Thyroid gland (tissue), 4 donors: ENCODE data around the gene NACC1. TPM values are rescaled to one million over a fixed set of nuclear protein-coding genes. Genes with fewer than 3 reads are reported as not detected.
A peak's percentile ranks its signal among the peaks of the same experiment; 100 is the strongest.

Experiments used
- DNase-seq, 2 donors: peaks; one replicate each; pipeline ENCODE4 v3.0.0-alpha.2; 2019
- H3K27ac ChIP-seq, 3 donors: fragments of 200-600 bp; sonication (generic); 1 replicate in 2 of 3; 2 replicates in 1 of 3; pipeline ENCODE4 v1.5.1; 2016 to 2019; ENCODE audit warnings: mild to moderate bottlenecking in 1 of 3, moderate library complexity in 1 of 3
- H3K27me3 ChIP-seq: fragments of 200-600 bp; sonication (generic); one replicate; pipeline ENCODE4 v1.5.1; 2019
- H3K36me3 ChIP-seq, 2 donors: fragments of 200-600 bp; sonication (generic); one replicate each; pipeline ENCODE4 v1.5.1; 2016 to 2019
- H3K4me1 ChIP-seq, 2 donors: fragments of 200-600 bp; sonication (generic); one replicate each; pipeline ENCODE4 v1.5.1; 2017 to 2019
- H3K4me3 ChIP-seq, 3 donors: fragments of 200-600 bp; sonication (generic); replicated peaks in 1 of 3; 1 replicate in 2 of 3; 2 replicates in 1 of 3; pipeline ENCODE4 v1.5.1; 2016; ENCODE audit warnings: mild to moderate bottlenecking in 1 of 3
- H3K9me3 ChIP-seq: fragments of 200-600 bp; sonication (generic); one replicate; pipeline ENCODE4 v1.5.1; 2017
- POLR2A ChIP-seq, 2 donors: fragments of 450-650 bp; IDR thresholded peaks; one replicate each; pipeline ENCODE4 v1.6.1; 2017; ENCODE audit warnings: antibody characterized with exemption in 2 of 2, mild to moderate bottlenecking in 2 of 2, moderate library complexity in 1 of 2
- WGBS, 2 donors: methylation state at CpG; one replicate each; pipeline ENCODE4 v1.1.5; 2017; 5-methylcytosine and 5-hydroxymethylcytosine counted together
- intact Hi-C: fragments of 100-400 bp; cut with DNase I; formaldehyde crosslinking; loops from one replicate; pipeline ENCODE4 v1.15.1; 2023
- total RNA-seq, 4 donors: library from RNA; depleted of rRNA; stranded (reverse); fragments of >200 nt; gene quantifications; one replicate each; pipeline ENCODE4 v1.2.3, GENCODE V29; 2016
- TF ChIP-seq, protein P1 (sequence below), 6 experiments: fragments of 200-600 bp in 3 of 6; fragments of 450-650 bp in 3 of 6; sonication (generic) in 3 of 6; IDR thresholded peaks; one replicate each; pipeline ENCODE4 v1.5.1; 2016 to 2019; ENCODE audit warnings: antibody characterized with exemption in 6 of 6, mild to moderate bottlenecking in 2 of 6, inconsistent platforms in 1 of 6, moderate library complexity in 1 of 6

Gene NACC1
- total RNA-seq, 4 donors from 2014 or later, result 16.9 to 67.7 (median 43.0) TPM

DNA sequence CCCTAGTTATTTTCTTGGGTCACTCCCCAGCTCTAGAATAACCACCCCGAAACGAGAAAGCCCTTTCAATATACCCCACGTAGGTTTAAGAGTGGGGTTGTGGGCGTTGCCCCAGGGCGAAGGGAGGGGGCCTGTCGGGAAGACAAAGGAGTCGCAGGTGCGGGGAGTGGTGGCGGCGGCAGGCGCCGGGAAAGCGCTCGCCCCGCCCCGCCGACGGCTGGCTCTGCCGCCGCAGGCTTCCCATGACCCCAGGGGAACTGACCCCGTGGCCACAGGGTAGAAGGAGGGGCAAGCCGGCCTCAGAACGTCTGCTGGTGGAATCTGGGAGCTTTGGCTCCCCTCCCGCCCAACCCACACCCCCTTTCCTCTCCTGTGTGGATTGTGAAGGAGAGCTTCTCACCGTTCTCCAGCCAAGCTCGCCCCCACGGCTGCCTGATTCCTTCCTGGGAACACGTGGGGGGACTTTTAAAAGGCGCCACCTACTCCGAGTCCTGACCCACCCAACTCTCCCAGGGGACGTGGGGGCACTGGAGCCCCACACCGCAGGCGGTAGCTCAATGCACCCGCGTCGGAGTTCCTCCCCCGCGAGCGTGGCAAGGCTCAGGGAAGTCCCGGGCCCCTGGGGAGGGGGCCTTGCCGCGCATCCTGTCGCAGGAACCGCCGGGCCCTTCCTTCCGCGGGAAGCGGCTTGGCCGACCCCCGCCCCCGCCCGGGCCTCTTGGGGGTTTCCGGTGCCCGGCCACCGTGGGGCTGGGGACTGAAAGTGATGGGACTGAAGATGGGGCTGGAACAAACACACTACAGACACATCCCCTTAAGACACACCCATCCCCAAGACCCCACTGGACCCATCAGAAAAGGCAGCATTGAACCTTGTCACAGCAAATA, 37.7 kb downstream of the NACC1 start:
- Histone ChIP-seq H3K27me3 (no peaks in the 10 kb centered on the region), H3K36me3 (peaks cover 0 to 11% of the 10 kb centered on the region in 2 donors), H3K4me1 (peaks cover 12 to 15% of the 10 kb centered on the region in 2 donors), H3K27ac (peak overlapping the region; percentile 95 to 100 (median 99)), H3K9me3 (no peaks in the 10 kb centered on the region), H3K4me3 (peak overlapping the region in 2 of 3 donors; percentile 2 to 96)
- WGBS, 2 donors, result 0 to 7% methylated on average over 5 to 39 of the region's 55 CpGs
- intact Hi-C loops, result no loop called here
- peak; percentile 86 to 91 for DNase-seq
- TF ChIP-seq, protein P1, sequence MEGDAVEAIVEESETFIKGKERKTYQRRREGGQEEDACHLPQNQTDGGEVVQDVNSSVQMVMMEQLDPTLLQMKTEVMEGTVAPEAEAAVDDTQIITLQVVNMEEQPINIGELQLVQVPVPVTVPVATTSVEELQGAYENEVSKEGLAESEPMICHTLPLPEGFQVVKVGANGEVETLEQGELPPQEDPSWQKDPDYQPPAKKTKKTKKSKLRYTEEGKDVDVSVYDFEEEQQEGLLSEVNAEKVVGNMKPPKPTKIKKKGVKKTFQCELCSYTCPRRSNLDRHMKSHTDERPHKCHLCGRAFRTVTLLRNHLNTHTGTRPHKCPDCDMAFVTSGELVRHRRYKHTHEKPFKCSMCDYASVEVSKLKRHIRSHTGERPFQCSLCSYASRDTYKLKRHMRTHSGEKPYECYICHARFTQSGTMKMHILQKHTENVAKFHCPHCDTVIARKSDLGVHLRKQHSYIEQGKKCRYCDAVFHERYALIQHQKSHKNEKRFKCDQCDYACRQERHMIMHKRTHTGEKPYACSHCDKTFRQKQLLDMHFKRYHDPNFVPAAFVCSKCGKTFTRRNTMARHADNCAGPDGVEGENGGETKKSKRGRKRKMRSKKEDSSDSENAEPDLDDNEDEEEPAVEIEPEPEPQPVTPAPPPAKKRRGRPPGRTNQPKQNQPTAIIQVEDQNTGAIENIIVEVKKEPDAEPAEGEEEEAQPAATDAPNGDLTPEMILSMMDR (IDR thresholded peaks at IDR 0.05), result no peak
- peak in 1 of 2 donors; percentile 37 for TF ChIP-seq POLR2A (IDR thresholded peaks at IDR 0.05)

DNA sequence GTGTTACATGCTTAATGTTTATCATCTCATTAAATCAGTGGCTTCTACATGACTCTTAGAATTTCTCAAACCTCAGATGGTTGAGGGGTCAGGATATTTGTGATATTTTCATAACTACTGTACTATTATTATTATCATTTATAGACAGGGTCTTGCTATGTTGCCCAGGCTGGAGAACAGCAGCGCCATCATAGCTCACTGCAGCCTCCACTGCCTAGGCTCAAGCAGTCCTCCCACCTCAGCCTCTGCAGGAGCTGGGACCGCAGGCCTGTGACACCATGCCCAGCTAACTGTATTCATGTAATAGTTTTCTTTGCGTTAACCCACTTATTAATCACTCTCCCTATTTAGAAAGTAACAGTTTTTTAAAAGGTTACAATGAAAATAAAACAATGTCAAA, 41.6 kb downstream of the NACC1 start:
- H3K4me1 ChIP-seq, result peaks cover 38 to 41% of the 10 kb centered on the region in 2 donors
- H3K36me3 ChIP-seq, result no peaks in the 10 kb centered on the region
- TF ChIP-seq POLR2A (IDR thresholded peaks at IDR 0.05), result no peak
- TF ChIP-seq, protein P1 (IDR thresholded peaks at IDR 0.05), result no peak
- H3K27ac ChIP-seq, result no peak overlapping the region
- WGBS, 2 donors, result 96 to 98% methylated on average over 3 of the region's 3 CpGs
- intact Hi-C loops, result no loop called here
- no peaks in the 10 kb centered on the region for H3K9me3 ChIP-seq
- no peak overlapping the region for H3K4me3 ChIP-seq
- DNase-seq, result no peak
- no peaks in the 10 kb centered on the region for H3K27me3 ChIP-seq

DNA sequence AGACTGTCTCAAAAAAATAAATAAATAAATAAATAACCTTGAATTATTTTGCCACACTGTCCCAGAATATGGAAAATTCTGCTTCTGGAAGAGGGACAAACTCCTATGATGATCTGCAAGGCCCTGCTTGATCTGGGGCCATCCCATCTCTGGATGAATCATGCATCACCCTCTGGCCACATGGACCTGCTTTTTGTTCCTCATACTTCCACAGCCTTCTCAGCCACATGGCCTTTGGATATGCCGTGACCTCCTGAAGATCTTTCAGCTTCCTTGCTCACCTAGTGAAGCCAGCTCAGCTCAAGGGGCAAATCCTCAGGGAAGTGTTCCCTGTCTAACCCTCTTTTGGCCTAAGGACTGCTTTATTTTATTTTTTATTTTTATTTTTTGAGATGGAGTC, 42.5 kb downstream of the NACC1 start:
- peaks cover 37 to 39% of the 10 kb centered on the region in 2 donors for H3K4me1 ChIP-seq
- no peak overlapping the region for H3K27ac ChIP-seq
- 82 to 93% methylated on average over 1 of the region's 1 CpG for WGBS, 2 donors

DNA sequence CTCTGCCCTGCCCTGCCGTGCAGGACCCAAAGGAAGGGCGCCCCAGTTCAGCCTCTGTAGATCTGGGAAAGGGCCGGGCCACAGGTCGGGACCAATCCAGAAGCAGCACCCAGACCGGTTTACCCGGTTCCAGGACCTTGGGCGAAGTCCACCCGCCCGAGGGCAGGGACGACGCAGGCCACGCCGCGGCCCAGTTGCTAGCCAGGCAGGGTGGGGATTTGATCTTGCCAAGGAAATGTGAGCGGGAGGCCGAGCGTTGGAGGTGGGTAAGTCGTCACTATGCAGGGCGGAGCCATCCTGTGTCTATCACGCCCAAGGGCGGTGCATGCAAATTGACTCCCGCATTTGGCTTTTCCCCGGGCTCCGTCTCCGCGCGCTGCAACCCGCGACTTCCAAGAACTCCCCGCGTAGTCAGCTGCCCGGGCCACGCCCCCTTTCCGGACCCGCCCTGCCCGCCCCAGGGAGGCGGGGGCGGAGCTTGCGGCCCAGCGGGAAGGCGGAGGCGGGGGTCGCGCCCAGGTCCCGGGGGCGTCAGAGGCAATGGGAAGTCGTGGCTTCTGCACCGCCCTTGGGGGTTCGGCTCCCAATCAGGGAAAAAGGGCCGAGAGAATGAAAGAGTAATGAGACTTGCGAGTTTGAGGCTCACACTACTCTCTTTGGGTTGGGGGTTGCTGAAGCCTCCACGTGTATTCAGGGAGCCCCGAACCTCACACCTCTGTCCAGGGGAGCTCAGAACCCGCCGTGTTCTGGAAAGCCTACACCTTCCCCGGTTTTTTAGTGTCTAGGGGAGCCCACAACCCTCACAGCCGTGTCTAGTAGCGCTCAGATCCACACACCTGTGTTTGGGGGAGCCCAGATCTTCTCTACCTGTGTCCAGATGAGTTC, 44.9 kb downstream of the NACC1 start:
- Histone ChIP-seq H3K9me3 (no peaks in the 10 kb centered on the region), H3K27ac (peak overlapping the region; percentile 89 to 97 (median 93)), H3K4me1 (peaks cover 38 to 56% of the 10 kb centered on the region in 2 donors), H3K36me3 (no peaks in the 10 kb centered on the region), H3K27me3 (no peaks in the 10 kb centered on the region), H3K4me3 (peak overlapping the region in 1 of 3 donors; percentile 35)
- TF ChIP-seq, protein P1 (IDR thresholded peaks at IDR 0.05), result no peak
- TF ChIP-seq POLR2A (IDR thresholded peaks at IDR 0.05), result peak; percentile 87 to 88
- WGBS, 2 donors, result 5 to 7% methylated on average over 23 to 36 of the region's 58 CpGs
- intact Hi-C loops, result no loop called here
- peak; percentile 98 for DNase-seq

More for the DNA sequence above, 42.5 kb downstream of the NACC1 start:
- Histone ChIP-seq H3K4me3 (no peak overlapping the region), H3K27me3 (no peaks in the 10 kb centered on the region), H3K9me3 (no peaks in the 10 kb centered on the region), H3K36me3 (no peaks in the 10 kb centered on the region)
- DNase-seq, result no peak
- intact Hi-C loops, result no loop called here
- no peak for TF ChIP-seq POLR2A (IDR thresholded peaks at IDR 0.05)
- TF ChIP-seq, protein P1 (IDR thresholded peaks at IDR 0.05), result no peak
